IPS-15b (cell line): Measurements from ENCODE around the gene EXOC6B.
"Not testable (repeated sequence)": the region's sequence is repeated elsewhere in the genome, so short reads cannot be mapped to it uniquely, and the experiment has no call there.

ENCODE experiments used
- H3K27me3 ChIP-seq: one replicate; pipeline ENCODE4 v1.6.1; 2013; ENCODE audit warnings: low read length; ENCODE audit not compliant: control insufficient read depth, insufficient read depth
- H3K36me3 ChIP-seq: one replicate; pipeline ENCODE4 v1.6.1; 2013; ENCODE audit warnings: low read length; ENCODE audit not compliant: control insufficient read depth, insufficient read depth
- H3K4me1 ChIP-seq: one replicate; pipeline ENCODE4 v1.6.1; 2013; ENCODE audit warnings: mild to moderate bottlenecking, low read length; ENCODE audit not compliant: control insufficient read depth, insufficient read depth
- H3K4me3 ChIP-seq: one replicate; pipeline ENCODE4 v1.5.1; 2013; ENCODE audit warnings: low read depth, low read length
- H3K9ac ChIP-seq: one replicate; pipeline ENCODE4 v1.6.1; 2013; ENCODE audit warnings: low read depth, mild to moderate bottlenecking, low read length
- H3K9me3 ChIP-seq: one replicate; pipeline ENCODE4 v1.6.1; 2013; ENCODE audit warnings: mild to moderate bottlenecking, low read length; ENCODE audit not compliant: control insufficient read depth, insufficient read depth

Gene EXOC6B

DNA sequence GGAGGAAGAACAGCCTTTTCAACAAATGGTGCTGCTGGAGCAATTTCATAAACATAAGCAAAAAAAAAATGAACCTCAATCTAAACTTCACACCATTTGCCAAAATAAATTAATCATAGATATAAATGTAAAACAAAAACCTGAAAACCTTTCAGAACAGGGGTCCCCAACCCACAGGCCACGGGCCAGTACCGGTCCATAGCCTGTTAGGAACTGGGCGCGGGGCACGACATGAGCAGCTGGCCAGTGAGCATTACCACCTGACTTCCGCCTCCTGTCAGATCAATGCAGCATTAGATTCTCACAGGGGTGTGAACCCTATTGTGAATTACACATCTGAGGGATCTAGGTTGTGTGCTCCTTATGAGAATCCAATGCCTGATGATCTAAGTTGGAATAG, 176.0 kb downstream of the EXOC6B start:
- Histone ChIP-seq H3K27me3 (no peaks in the 10 kb centered on the region), H3K36me3 (no peaks in the 10 kb centered on the region), H3K4me1 (no peaks in the 10 kb centered on the region), H3K9ac (no peak overlapping the region), H3K4me3 (no peak overlapping the region), H3K9me3 (no peaks in the 10 kb centered on the region)

DNA sequence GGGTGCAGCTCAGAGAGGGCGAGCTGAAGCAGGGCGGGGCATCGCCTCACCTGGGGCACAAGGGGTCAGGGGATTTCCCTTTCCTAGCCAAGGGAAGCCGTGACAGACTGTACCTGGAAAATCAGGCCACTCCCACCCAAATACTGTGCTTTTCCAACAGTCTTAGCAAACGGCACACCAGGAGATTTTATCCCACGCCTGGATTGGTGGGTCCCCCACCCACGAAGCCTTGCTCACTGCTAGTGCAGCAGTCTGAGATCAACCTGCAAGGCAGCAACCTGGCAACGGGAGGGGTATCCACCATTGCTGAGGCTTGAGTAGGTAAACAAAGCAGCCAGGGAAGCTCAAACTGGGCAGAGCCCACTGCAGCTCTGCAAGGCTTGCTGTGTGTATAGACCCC, 184.6 kb downstream of the EXOC6B start:
- not testable (repeated sequence) for H3K9ac ChIP-seq, H3K27me3 ChIP-seq, H3K4me1 ChIP-seq, H3K36me3 ChIP-seq, H3K9me3 ChIP-seq, H3K4me3 ChIP-seq

DNA sequence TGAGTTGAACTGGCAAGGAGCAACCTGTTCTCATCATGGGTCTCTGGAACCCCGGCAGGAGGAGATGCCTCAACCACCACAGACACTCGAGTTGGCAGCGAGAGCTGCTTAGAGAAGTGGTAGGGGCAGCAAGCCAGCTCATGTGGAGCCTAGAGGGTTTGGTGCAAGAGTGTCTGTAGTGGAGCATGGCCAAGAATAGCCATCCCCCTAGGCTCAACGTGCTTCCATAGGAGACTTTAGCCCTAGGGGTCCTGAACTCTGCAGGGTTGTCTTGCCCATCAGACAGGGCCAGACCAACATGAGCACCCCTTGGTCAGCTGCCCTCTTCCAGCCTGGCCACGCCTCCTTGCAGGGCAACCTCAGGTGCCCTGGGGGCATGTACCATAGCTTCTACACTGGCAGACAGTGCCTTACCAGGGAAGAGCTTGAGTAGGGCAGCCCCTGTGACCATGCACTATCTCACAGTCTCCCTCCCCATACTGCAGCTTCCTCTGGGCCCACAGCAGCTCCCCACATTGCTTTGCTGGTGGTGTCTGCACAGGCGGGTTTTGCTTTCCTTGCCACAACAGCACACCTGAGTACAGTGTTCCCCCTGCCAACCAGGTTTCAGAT, 187.1 kb downstream of the EXOC6B start:
- H3K4me3 ChIP-seq = no peak overlapping the region
- H3K36me3 ChIP-seq = peaks cover 3% of the 10 kb centered on the region
- H3K9me3 ChIP-seq = no peaks in the 10 kb centered on the region
- H3K9ac ChIP-seq = no peak overlapping the region
- peaks cover 5% of the 10 kb centered on the region for H3K4me1 ChIP-seq
- H3K27me3 ChIP-seq = no peaks in the 10 kb centered on the region

DNA sequence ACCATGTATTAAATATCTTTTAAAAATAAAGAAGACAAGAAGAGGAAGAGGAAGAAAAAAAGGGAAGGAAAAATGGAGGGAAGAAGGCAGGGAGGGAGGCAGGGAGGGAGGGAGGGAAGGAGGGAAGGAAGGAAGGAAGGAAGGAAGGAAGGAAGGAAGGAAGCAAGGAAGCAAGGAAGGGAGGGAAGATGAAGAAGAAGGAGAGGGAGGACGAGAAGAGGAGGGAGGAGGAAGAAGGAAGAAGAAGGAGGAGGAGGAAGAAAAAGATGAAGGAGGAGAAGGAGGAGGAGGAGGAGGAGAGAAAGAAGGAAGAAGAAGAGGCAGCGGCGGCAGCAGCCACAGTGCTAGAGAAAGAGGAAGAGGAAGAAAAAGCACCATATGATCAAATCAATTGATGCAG, 189.6 kb downstream of the EXOC6B start:
- Histone ChIP-seq H3K9ac (no peak overlapping the region), H3K36me3 (no peaks in the 10 kb centered on the region), H3K27me3 (no peaks in the 10 kb centered on the region), H3K9me3 (no peaks in the 10 kb centered on the region), H3K4me3 (no peak overlapping the region), H3K4me1 (peaks cover 5% of the 10 kb centered on the region)

DNA sequence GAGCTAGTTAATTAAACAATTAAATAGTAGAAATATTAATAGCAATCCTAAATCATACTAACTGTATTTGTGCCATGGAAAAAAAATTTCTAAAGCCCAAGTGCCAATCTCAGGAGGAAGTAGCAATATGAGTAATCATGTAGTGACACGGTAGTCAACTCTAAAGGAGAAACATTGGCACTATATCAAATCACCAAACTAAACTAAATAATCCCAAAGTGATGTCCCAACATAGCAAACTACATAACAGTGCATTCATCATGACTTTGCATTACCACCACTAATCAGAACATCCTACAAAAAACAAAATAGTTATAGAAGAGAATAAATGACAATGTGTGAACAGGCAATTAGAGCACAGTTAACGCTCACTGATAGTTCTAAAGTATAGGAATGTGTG, 195.1 kb downstream of the EXOC6B start:
- H3K4me1 ChIP-seq = no peaks in the 10 kb centered on the region
- H3K4me3 ChIP-seq = no peak overlapping the region
- no peaks in the 10 kb centered on the region for H3K36me3 ChIP-seq
- no peaks in the 10 kb centered on the region for H3K27me3 ChIP-seq
- H3K9me3 ChIP-seq = no peaks in the 10 kb centered on the region
- H3K9ac ChIP-seq = no peak overlapping the region

DNA sequence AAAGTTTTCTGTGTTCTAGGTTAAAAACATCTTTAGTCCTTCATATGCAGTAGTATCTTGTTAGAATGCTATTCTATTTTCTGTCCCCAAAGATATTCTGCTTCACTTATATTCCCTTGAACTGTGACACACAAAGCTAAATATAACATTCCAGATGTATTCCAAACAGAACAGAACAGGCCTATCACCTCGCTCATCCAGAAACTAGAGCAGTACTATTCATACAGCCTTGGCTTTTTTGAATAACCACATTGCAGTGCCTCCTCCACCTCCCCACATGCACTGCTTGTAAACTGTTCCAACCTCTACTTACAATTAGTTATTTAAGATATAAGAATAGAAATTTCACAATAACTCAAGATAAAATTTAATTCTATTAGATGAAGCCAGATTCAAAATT, 196.8 kb downstream of the EXOC6B start:
- no peaks in the 10 kb centered on the region for H3K9me3 ChIP-seq
- no peaks in the 10 kb centered on the region for H3K4me1 ChIP-seq
- H3K4me3 ChIP-seq = no peak overlapping the region
- no peaks in the 10 kb centered on the region for H3K36me3 ChIP-seq
- H3K9ac ChIP-seq = no peak overlapping the region
- H3K27me3 ChIP-seq = no peaks in the 10 kb centered on the region

DNA sequence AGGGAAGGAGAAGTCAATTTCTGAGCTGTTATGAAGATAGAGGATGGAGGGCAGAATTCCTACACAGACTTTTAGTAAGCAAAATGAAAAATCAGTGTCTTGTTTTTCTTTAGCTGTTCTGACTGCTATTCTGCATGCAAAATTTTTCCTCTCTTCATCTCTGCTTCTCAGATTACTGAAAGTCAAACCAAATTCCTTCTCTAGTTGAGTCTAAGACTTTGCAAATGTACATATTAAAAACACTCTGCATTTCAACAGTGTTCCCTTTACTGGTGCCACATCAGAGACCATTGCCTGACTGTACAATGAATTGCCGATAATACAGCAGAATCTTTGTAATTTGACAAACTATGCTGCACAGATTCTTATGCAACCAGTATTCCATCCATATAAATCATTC, 198.8 kb downstream of the EXOC6B start:
- Histone ChIP-seq H3K36me3 (no peaks in the 10 kb centered on the region), H3K9me3 (no peaks in the 10 kb centered on the region), H3K9ac (no peak overlapping the region), H3K4me1 (no peaks in the 10 kb centered on the region), H3K4me3 (no peak overlapping the region), H3K27me3 (no peaks in the 10 kb centered on the region)

DNA sequence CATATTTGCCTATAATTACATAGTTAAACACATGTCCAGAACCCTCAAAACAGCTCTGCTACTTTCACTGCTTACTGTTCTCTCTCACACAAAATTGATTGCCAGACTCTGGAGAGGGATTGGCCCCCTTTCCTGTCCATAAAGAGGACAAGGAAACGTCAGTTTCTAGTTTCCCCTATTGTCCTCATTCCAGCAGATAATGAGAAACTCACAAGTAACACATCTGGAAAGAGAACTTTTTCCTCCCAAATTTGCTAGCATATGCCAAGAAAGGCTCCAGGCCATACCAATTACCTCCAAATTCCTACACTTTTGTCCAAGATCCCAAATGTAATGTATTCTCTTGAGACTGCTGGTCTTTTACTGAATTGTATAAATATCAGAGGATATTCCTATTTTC, 200.5 kb downstream of the EXOC6B start:
- no peaks in the 10 kb centered on the region for H3K9me3 ChIP-seq
- H3K4me3 ChIP-seq = no peak overlapping the region
- no peak overlapping the region for H3K9ac ChIP-seq
- H3K4me1 ChIP-seq = no peaks in the 10 kb centered on the region
- H3K36me3 ChIP-seq = no peaks in the 10 kb centered on the region
- no peaks in the 10 kb centered on the region for H3K27me3 ChIP-seq

DNA sequence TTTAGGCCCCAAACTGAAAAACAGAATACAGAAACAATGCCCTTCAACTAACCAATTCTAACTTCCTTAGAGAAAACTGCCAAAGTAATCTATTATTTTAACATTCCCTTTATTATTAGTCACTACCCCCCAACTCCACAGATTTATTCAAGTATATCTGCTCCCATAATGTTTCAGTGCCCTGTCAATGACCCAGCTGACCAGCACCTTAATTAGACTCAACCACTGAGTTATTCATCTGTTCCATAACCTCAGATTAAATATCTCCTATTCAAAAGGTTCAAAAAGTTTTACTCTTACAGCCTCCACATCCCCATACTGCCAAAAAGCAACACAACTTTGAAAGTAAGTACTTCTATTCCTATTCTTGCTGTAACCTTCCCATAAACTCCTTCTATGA, 202.4 kb downstream of the EXOC6B start:
- Histone ChIP-seq H3K27me3 (no peaks in the 10 kb centered on the region), H3K9ac (no peak overlapping the region), H3K4me1 (peaks cover 5% of the 10 kb centered on the region), H3K36me3 (no peaks in the 10 kb centered on the region), H3K9me3 (no peaks in the 10 kb centered on the region), H3K4me3 (no peak overlapping the region)

DNA sequence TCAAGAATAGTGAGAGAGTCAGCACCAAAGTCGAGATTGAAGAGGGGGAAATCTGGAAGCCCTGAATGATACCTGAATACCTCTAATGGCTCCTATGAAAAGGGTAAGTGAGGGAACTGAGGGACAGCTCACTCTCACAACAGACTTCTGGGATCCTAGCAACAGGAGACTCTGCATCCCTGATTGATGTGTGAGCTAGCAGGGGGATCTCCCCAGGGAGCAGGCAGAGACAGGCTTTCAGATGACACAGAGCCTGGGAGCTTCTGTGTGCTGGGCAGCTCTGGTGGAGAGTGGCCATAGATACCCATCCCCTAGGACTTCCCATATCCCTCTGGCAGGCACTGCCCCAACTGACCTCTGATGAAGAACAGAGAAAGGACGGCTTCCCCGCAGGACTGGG, 206.2 kb downstream of the EXOC6B start:
- Histone ChIP-seq H3K4me1 (peaks cover 5% of the 10 kb centered on the region), H3K9ac (no peak overlapping the region), H3K36me3 (no peaks in the 10 kb centered on the region), H3K27me3 (no peaks in the 10 kb centered on the region), H3K4me3 (no peak overlapping the region), H3K9me3 (no peaks in the 10 kb centered on the region)

DNA sequence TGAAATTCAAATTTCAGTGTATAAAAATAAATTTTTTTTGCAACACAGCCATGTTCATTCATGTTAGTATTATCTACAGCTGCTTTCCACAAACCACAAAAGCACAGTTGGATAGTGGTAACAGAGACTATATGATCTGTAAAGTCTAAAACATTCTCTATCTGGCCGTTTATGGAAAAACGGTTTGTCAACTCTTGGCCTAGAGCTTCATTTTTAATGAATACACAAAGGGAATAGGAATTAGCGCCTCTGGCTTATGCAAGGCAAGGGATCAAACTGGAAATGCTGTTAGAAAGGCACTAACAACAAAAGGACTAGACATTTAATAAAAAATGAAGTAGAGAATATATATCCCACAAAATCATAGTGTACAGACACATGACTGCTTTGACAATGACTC, 211.9 kb downstream of the EXOC6B start:
- H3K27me3 ChIP-seq = no peaks in the 10 kb centered on the region
- no peaks in the 10 kb centered on the region for H3K9me3 ChIP-seq
- no peaks in the 10 kb centered on the region for H3K36me3 ChIP-seq
- H3K9ac ChIP-seq = no peak overlapping the region
- H3K4me3 ChIP-seq = no peak overlapping the region
- no peaks in the 10 kb centered on the region for H3K4me1 ChIP-seq

DNA sequence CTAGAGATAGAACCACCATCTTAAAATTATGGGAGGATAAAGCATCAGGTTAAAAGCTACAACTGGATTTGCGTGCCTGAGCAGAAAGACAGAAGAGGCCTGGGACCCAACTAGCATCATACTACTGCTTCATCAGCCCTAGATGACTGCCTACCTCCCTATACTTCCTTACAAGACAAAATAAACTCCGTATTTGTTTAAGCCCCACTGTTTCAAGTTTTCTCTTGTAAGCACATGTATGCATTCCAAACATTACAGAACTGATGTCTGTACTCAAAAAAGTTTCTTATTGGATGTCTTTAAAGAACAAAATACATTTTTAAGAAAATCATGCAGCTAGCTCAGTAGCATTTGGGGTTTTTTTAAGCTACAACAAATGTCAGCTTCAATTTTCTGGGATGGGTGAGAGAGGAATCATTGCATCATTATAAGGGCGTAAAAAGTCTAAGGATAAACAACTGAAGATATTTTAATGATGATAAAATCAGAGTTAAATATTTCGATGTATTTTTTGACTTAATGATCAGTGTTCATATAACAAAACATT, 213.1 kb downstream of the EXOC6B start:
- Histone ChIP-seq H3K4me3 (no peak overlapping the region), H3K9me3 (no peaks in the 10 kb centered on the region), H3K9ac (no peak overlapping the region), H3K36me3 (no peaks in the 10 kb centered on the region), H3K27me3 (no peaks in the 10 kb centered on the region), H3K4me1 (no peaks in the 10 kb centered on the region)
